ENCODE results near the gene MRC1.

Gene MRC1

DNA sequence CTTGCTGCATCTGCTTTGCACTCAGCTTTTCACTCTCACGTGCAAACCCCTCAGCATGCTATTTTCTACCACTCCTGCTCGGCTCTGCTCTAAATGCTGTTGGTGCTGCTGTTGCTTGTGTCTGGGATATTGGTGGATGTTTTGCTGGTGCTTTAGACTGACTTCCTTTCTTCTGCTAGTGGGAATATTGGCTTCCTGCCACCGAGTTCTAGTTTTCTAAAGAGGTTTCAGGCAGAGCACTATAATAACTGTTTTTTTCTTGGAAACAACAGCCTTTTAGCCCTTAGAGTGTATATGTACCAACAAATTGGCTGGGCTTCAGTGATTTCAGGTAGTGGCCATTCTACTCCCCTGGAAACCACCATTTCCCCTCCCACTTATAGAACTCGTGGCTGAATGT, 29.4 kb upstream of the MRC1 start:
- no peak for TF ChIP-seq ZFX (IDR thresholded peaks at IDR 0.05)
- TF ChIP-seq, protein P1, sequence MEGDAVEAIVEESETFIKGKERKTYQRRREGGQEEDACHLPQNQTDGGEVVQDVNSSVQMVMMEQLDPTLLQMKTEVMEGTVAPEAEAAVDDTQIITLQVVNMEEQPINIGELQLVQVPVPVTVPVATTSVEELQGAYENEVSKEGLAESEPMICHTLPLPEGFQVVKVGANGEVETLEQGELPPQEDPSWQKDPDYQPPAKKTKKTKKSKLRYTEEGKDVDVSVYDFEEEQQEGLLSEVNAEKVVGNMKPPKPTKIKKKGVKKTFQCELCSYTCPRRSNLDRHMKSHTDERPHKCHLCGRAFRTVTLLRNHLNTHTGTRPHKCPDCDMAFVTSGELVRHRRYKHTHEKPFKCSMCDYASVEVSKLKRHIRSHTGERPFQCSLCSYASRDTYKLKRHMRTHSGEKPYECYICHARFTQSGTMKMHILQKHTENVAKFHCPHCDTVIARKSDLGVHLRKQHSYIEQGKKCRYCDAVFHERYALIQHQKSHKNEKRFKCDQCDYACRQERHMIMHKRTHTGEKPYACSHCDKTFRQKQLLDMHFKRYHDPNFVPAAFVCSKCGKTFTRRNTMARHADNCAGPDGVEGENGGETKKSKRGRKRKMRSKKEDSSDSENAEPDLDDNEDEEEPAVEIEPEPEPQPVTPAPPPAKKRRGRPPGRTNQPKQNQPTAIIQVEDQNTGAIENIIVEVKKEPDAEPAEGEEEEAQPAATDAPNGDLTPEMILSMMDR (conservative IDR thresholded peaks at IDR 0.05) = no peak
- H3K27ac ChIP-seq = no peak overlapping the region

DNA sequence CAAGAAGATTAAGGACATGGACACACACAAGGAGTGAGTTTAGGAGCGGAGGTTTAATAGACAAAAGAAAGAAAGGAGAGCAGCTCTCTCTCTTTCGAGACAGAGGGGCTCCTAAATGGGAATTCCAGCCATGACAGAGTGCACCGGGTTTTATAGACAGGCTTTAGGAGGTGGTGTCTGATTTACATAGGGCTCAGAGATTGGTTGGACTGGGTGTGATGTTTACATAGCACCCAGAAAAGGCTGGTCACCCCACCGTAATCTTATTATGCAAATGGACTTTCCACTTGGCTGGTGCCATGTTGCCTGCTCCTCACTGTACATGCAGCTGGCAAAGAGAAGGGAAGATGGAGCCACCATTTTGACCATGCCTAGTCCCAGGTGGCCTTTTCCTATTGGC, 28.4 kb upstream of the MRC1 start:
- TF ChIP-seq, protein P1 (conservative IDR thresholded peaks at IDR 0.05) = no peak
- TF ChIP-seq ZFX (IDR thresholded peaks at IDR 0.05) = no peak
- no peak overlapping the region for H3K27ac ChIP-seq

DNA sequence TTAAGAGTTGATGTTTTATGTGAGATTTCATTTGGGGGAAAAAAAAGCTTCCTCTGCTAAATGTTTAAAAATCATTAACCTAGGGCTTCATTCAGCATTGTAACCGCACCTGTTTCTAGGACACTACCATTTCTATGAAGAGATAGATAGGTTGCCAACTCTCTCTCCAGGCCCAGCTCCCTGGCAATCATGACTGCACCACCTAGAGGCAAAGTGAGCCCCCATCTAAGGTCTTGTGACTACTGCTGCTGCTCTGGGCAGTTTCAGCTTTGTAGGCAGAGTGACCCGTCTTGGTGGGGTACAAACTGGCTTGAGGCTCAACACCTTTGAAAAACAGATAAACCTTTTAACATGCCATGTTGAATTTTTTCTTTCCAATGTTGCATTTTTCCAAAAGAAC, 27.3 kb upstream of the MRC1 start:
- no peak for TF ChIP-seq ZFX (IDR thresholded peaks at IDR 0.05)
- TF ChIP-seq, protein P1 (conservative IDR thresholded peaks at IDR 0.05) = no peak
- no peak overlapping the region for H3K27ac ChIP-seq

DNA sequence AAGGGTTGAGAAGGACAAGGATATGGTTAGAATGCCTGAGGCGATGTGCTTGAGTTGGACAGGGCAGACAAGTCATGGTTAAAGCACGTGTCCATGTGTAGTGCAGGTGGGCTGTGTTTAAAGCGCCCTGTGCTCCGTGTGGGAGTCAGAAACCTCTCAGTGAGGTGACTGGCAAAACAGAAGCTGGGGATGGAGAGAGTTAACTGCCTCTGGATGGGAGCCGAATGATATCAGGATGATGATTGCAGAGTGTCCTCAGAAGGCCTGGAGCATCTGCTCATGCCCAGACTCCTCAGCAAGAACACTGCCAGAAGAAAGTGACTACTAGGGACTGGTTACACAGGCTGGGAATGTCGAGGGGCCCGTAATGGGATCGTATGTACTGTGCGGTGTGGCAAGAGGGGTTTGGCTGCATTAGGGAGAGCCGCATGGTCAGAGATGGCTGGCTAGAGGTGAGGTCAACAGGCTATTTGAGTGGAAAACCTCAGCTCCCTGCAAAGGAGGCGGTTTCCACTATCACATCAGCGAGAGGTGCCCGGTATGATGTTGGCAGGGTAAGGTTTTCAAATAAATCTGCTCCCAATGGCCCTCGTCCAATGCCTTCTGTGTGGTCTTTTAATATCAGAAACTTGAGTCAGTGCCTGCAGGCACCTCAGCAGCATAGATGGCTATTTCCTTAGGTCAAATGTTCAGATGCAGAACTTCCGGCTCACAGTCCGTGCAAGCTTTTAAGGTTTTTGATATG, 26.1 kb upstream of the MRC1 start:
- no peak overlapping the region for H3K27ac ChIP-seq
- TF ChIP-seq ZFX (IDR thresholded peaks at IDR 0.05) = no peak
- TF ChIP-seq, protein P1 (conservative IDR thresholded peaks at IDR 0.05) = no peak

DNA sequence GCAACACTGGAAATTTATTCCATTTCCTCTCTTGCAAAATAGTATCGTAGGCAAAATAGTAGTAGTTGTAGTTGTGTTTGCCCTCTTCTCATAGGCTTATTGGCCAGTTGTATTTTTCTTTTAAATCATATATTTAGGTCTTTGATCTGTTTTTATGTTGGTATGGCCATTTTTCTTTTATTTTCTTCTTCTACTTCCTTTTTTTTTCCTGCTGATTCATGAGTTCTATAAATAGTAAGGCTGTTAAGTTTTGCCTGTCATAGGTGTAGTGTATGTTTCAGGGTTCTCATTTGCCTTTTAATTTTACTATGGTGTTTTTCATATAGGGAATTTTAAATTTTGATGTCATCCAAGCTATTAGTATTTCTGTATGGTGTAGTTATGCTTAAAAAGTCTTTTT, 25.4 kb upstream of the MRC1 start:
- no peak overlapping the region for H3K27ac ChIP-seq
- TF ChIP-seq ZFX (IDR thresholded peaks at IDR 0.05) = no peak
- TF ChIP-seq, protein P1 (conservative IDR thresholded peaks at IDR 0.05) = no peak

DNA sequence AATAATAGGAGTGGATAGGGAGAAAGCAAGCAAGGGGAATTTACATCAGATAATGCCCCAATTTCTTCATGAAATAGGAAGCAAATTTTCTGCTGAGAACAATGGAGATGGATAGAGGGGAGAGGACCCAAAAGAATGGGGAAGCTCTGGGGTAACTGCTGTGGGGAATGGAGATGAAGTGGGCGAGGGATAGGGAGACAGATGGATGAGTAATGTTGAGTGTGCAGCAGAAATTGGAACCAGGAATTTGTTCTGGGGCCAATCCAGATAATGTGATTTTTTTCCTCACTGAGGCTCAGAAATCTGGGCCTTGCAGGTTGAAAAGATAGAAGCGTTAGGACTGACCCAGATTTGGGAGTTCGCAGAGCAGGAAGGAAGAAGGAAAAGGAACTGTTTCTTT, 24.5 kb upstream of the MRC1 start:
- no peak for TF ChIP-seq ZFX (IDR thresholded peaks at IDR 0.05)
- TF ChIP-seq, protein P1 (conservative IDR thresholded peaks at IDR 0.05) = no peak
- H3K27ac ChIP-seq = no peak overlapping the region

DNA sequence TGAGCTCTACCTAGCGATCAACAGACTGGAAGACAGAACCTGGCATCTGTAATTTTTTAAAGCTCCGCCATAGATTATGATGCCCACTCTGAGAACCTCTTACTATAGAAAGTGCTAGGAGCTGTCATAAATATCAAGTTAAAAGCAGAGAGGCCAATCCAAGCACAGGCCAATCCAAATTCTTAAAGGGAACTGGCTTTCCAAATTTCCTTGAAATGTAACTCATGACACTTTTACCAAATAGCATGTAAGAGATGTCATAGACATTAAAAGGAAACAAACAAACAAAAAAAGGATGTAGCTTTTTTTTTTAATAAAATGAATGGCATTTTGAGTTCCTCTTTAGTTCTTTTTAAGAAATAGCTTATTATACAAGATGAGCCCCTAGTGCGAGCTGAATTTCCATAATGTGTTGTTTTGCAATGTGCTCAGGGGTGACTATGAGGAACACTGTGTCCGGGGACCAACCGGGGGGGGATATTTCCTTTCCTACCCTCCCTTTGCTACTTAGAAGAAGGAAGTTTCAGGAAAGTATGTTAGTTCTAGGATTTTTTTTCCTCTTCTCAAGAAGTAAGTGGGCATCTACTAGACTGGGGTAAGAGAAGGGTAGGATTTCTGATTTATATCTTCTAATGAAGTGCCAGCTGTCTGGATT, 23.7 kb upstream of the MRC1 start:
- no peak overlapping the region for H3K27ac ChIP-seq
- TF ChIP-seq ZFX (IDR thresholded peaks at IDR 0.05) = no peak
- TF ChIP-seq, protein P1 (conservative IDR thresholded peaks at IDR 0.05) = no peak
